ENCODE data around the gene AMPD2. TPM values are rescaled to one million over a fixed set of nuclear protein-coding genes. Genes with fewer than 3 reads are reported as not detected.

The AMPD2 gene
- total and polyA plus RNA-seq, 9 of the 15 experiments (the other 6 are each of a cell fraction or from before 2014, with no cell fraction given) = 2.0 to 77.7 (median 28.2) TPM

DNA sequence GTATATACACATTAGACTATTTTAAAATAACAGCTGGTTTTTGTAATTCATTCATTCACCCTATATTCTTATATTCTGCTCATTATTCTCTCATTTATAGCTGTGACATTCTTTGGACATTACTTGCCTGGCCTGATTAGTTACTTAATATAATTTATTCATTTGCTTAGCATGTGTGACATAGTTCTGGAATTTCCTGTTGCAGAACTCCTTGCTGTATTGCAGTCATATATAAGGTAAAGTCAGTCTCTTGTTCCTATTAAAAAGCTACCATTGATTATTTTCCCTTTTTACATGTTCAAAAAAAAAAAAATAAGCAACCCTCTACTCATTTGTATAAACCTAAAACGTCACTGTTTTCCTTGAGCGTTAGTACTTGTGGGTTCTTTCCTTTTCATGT lies 24.1 kb upstream of the AMPD2 start:
- Histone ChIP-seq H3K27ac (ENCODE audit: extremely low read depth, low read depth, low read length) (no peak overlapping the region), H3K4me2 (ENCODE audit: insufficient read depth, low read length) (no peak overlapping the region), H3K36me3 (ENCODE audit: control insufficient read depth, insufficient read depth, low read length) (peaks cover 47% of the 10 kb centered on the region), H3K79me2 (ENCODE audit: control insufficient read depth, insufficient read depth, low read length) (no peaks in the 10 kb centered on the region), H3K9me1 (ENCODE audit: control insufficient read depth, insufficient read depth, low read length) (no peaks in the 10 kb centered on the region), H3K9me3 (replicated peaks; ENCODE audit: control insufficient read depth, insufficient read depth, low read depth, low read length) (no peaks in the 10 kb centered on the region), H3K27me3 (ENCODE audit: control insufficient read depth in 2 of 2, insufficient read depth in 2 of 2, low read length in 2 of 2) (no peaks in the 10 kb centered on the region), H4K20me1 (replicated peaks; ENCODE audit: control insufficient read depth, insufficient read depth, low read length) (no peaks in the 10 kb centered on the region), H3K4me3 (no peak overlapping the region), H3K9ac (ENCODE audit: insufficient read depth in 1 of 2, low read depth in 2 of 2, low read length in 2 of 2) (no peak overlapping the region), H2AFZ (ENCODE audit: low read depth, low read length) (no peak overlapping the region), H3K4me1 (replicated peaks in 1 of 2; ENCODE audit: control insufficient read depth in 2 of 2, insufficient read depth in 2 of 2, low read length in 2 of 2) (no peaks in the 10 kb centered on the region)
- no peak for DNase-seq (ENCODE audit: extremely low read depth in 1 of 4, low spot score in 3 of 4)
- POLR2A ChIA-PET = interaction anchor here (0.8 to 1.5 kb wide), 5 partner anchors 24 to 340 kb away, joined by 3 read pairs; partner anchors contain the start of genes AMPD2, GNAI3 and GNAT2
- no peak for ATAC-seq
- intact Hi-C loops (cut with micrococcal nuclease) (no loop called here), in situ Hi-C loops (cut with MboI) (no loop called here)
- CTCF ChIA-PET (ENCODE audit: low intra/inter-chr PET ratio) = interaction anchor here (0.7 kb wide), 1 partner anchor 318 kb away, joined by 4 read pairs; no protein-coding TSS in a partner anchor
- FAIRE-seq = no peak
- 66% methylated on average over 2 of the region's 2 CpGs for WGBS (ENCODE audit: insufficient coverage, low coverage, missing lambda C conversion rate)
- TF ChIP-seq NR4A1 (CRISPR knock-in tag; IDR thresholded peaks at IDR 0.05) (no peak), NR4A1 (tag; IDR thresholded peaks at IDR 0.05) (no peak), MBD2 (IDR thresholded peaks at IDR 0.05; ENCODE audit: borderline replicate concordance, low read depth) (no peak), CTCFL (IDR thresholded peaks at IDR 0.05; ENCODE audit: borderline replicate concordance, insufficient read depth, low read depth, low read length, poor library complexity, severe bottlenecking) (no peak), ZNF311 (CRISPR knock-in tag; IDR thresholded peaks at IDR 0.05) (no peak), BCL6 (CRISPR knock-in tag; IDR thresholded peaks at IDR 0.05) (no peak), MYC (IDR thresholded peaks at IDR 0.05; ENCODE audit: low read depth, low read length) (no peak), MYC (CRISPR knock-in tag; IDR thresholded peaks at IDR 0.05; ENCODE audit: borderline replicate concordance, low read depth) (no peak), TSC22D4 (tag; IDR thresholded peaks at IDR 0.05) (no peak), IRF9 (tag; IDR thresholded peaks at IDR 0.05) (no peak)
- no TSS peak for BruUV-seq (replicated peaks)
